HUES6 (cell line): ENCODE results near the gene PAPSS2.

Experiments used
- H3K27ac ChIP-seq: 2 replicates; pipeline ENCODE4 v1.7.0; 2013; ENCODE audit warnings: low read depth, mild to moderate bottlenecking, low read length, inconsistent platforms
- H3K27me3 ChIP-seq: 2 replicates; pipeline ENCODE4 v1.6.1; 2013; ENCODE audit warnings: low read length; ENCODE audit not compliant: control insufficient read depth, insufficient read depth
- H3K36me3 ChIP-seq: 2 replicates; pipeline ENCODE4 v1.6.1; 2013; ENCODE audit warnings: low read length; ENCODE audit not compliant: control insufficient read depth, insufficient read depth
- H3K4me1 ChIP-seq: 2 replicates; pipeline ENCODE4 v1.6.1; 2013; ENCODE audit warnings: low read length; ENCODE audit not compliant: control insufficient read depth, insufficient read depth
- H3K4me3 ChIP-seq: 2 replicates; pipeline ENCODE4 v1.5.1; 2013; ENCODE audit warnings: low read depth, low read length
- H3K9ac ChIP-seq: one replicate; pipeline ENCODE4 v1.6.1; 2013; ENCODE audit warnings: mild to moderate bottlenecking, low read length
- H3K9me3 ChIP-seq: 2 replicates; pipeline ENCODE4 v1.6.1; 2013; ENCODE audit warnings: low read depth, low read length; ENCODE audit not compliant: control insufficient read depth, insufficient read depth

Gene PAPSS2

DNA sequence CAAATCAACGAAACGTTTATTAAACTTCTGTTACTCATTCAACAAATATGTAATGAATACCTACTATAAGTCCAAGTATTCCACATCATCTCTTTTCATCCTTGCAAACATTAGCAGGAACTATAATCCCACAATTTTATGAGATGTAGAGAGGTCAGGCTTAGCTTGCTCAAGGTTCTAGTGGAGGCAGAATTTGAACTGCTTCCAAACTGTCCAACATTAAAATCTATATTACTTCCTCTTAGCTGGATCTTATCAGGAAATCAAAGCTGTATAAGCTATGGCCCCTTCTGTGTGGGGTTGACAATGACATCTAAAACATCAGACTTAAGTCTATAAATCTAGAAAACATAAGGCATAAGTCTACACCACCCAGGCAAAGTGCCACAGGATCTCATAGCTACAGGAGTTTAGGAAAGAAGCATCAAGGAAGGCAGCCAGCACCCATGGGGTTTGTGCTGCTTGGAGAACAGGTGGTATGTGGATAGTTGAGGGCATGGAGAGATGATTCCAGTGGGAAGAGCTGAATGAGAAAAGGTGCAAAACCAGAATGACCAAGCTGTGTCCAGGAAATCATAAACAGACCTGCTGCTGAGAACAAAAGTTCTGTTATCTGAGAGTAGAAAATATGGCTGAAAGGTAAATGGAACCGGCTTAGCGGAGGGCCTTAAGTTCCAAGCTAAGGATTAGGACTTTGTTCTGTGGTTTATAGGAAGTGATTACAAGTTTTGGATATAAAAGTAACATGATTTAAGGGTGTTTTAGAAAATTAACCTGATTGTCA lies 34.5 kb downstream of the PAPSS2 start:
- H3K9me3 ChIP-seq = no peaks in the 10 kb centered on the region
- H3K4me3 ChIP-seq = no peak overlapping the region
- no peaks in the 10 kb centered on the region for H3K4me1 ChIP-seq
- no peaks in the 10 kb centered on the region for H3K36me3 ChIP-seq
- H3K27me3 ChIP-seq = no peaks in the 10 kb centered on the region
- no peak overlapping the region for H3K27ac ChIP-seq
- no peak overlapping the region for H3K9ac ChIP-seq

DNA sequence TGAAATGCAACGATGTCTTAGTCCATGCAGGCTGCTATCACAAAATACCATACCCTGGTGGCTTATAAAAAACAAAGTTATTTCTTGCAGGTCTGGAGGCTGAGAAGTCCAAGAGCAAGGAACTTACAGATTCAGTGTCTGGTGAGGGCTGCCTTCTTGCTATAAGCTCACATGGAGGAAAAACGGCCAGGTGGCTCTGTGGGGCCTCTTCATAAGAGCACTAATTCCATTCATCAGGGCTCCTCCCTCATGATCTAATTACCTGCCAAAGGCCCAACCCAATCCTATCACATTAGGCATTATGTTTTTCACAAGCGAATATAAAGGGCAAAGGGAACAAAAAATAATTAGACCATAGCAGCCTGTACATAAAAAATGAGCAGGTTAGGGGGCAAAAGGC lies 35.4 kb downstream of the PAPSS2 start:
- Histone ChIP-seq H3K27ac (no peak overlapping the region), H3K4me1 (no peaks in the 10 kb centered on the region), H3K36me3 (no peaks in the 10 kb centered on the region), H3K27me3 (no peaks in the 10 kb centered on the region), H3K9me3 (no peaks in the 10 kb centered on the region), H3K4me3 (no peak overlapping the region), H3K9ac (no peak overlapping the region)

DNA sequence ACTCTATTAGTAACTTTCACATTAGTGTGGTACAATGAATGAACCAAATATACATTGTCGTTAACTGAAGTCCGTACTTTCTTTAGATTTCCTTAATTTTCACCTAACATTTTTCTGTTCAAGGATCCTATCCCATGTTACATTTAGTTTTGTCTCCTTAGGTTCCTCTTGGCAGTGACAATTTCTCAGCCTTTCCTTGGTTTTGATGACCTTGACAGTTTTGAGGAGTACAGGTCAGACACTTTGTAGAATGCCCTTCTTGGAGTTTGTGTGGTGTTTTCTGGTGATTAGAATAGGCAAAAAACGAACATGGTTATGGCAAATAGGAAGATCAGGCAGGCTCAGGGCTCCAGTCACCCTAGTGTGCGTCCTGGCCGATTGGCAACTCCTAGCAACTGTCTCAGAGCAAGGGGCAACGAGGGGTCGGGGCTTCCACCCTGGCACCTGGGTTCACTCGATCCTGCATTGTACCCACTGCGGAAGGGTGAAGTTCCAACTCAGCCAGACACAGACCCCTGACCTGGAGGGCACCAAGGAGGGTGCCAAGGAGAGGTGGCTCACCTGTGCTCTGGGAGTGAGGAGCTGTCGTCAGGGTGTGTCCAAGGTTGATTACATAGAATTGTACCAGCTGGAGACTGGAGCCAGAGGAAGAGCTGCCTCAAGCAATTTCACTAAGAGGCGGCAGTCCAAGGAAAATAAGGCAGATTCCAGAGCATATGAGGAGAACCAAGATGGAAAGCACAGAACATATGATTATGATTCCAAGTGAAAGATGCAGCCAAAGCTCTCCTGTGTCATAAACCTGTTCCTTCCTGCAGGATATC lies 37.5 kb downstream of the PAPSS2 start:
- no peaks in the 10 kb centered on the region for H3K9me3 ChIP-seq
- no peak overlapping the region for H3K9ac ChIP-seq
- no peaks in the 10 kb centered on the region for H3K27me3 ChIP-seq
- no peaks in the 10 kb centered on the region for H3K36me3 ChIP-seq
- H3K27ac ChIP-seq = no peak overlapping the region
- no peak overlapping the region for H3K4me3 ChIP-seq
- no peaks in the 10 kb centered on the region for H3K4me1 ChIP-seq

DNA sequence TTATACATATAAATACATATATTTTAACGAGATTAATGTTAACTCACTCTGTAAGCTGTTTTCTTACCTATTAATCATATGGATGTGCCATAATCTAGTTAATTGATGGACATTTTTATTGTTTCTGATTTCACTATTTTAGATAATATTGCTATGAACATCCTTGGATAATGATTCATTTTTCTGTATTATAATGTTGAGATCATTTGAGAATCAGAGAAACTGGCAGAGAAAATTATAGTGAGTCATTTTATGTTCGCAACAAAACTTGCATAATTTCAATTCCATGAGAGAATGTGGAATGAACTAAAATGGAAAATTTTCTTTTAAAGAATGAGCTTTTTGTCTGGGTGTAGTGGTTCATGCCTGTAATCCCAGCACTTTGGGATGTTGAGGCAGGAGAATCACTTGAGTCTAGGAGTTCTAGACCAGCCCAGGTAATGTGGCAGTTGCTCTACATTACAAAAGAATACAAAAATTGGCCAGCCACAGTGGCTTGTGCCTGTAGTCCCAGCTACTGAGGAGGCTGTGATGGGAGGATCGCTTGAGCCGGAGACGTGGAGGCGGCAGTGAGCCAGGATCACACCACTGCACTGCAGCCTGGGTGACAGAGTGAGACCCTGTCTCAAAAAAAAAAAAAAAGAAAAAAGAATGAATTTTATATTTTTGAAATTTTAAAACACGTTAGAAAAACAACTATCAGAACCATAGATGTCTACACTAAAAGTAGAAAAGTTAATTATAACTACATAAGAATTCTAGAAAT lies 40.5 kb downstream of the PAPSS2 start:
- Histone ChIP-seq H3K4me1 (no peaks in the 10 kb centered on the region), H3K27me3 (no peaks in the 10 kb centered on the region), H3K4me3 (no peak overlapping the region), H3K9me3 (no peaks in the 10 kb centered on the region), H3K27ac (no peak overlapping the region), H3K36me3 (no peaks in the 10 kb centered on the region), H3K9ac (no peak overlapping the region)

DNA sequence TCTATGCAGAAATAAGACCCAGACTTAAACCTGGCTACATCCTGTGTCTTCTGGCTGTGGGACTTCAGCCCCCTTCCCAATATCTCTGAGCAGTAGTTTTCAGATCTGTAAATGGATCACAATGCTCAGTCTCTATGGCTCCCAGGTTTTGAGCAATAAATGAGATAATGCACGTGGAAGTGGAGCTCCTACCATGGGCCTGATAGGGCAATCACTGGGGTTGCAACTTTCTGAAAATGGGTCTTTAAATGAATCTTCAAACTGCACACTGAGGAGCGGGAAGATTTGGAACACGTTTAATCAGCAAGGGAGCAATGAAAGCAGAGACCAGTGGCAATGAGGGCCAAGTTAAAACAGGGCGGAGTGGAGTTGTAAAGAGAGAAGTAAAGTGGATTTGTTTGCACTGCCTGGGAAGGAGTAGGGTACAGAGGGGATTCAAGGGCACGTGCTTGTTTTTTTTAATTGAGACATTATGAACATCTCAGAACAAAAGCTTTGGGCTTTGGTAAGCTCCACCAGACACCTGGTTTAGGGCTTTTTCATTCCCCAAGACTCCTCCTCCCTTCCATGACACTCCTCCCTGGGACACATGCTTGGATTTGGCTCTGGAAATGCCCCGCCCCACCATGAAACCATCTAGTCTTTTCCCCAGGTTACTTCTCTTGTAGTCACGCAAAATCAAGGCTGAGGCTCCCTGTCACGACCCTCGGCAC lies 42.7 kb downstream of the PAPSS2 start:
- Histone ChIP-seq H3K27me3 (no peaks in the 10 kb centered on the region), H3K9me3 (no peaks in the 10 kb centered on the region), H3K27ac (no peak overlapping the region), H3K4me3 (no peak overlapping the region), H3K36me3 (no peaks in the 10 kb centered on the region), H3K9ac (no peak overlapping the region), H3K4me1 (no peaks in the 10 kb centered on the region)

DNA sequence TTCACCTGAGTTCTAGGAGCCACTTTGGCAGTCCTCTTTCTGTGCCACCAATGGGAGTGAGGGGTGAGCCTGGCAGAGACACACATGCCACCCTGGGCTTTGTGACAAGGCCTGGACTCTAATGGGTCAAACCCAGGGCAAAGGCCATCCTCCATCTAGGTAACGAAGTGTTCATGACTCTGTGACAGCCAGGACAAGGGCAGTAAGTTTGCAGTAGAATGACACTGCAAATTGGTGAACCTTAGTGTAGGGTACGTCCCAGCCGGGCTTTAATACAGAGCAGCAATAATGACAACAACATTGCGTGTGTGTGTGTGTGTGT lies 43.3 kb downstream of the PAPSS2 start:
- no peak overlapping the region for H3K9ac ChIP-seq
- H3K36me3 ChIP-seq = no peaks in the 10 kb centered on the region
- H3K4me3 ChIP-seq = no peak overlapping the region
- no peak overlapping the region for H3K27ac ChIP-seq
- H3K9me3 ChIP-seq = no peaks in the 10 kb centered on the region
- H3K4me1 ChIP-seq = no peaks in the 10 kb centered on the region
- H3K27me3 ChIP-seq = no peaks in the 10 kb centered on the region

DNA sequence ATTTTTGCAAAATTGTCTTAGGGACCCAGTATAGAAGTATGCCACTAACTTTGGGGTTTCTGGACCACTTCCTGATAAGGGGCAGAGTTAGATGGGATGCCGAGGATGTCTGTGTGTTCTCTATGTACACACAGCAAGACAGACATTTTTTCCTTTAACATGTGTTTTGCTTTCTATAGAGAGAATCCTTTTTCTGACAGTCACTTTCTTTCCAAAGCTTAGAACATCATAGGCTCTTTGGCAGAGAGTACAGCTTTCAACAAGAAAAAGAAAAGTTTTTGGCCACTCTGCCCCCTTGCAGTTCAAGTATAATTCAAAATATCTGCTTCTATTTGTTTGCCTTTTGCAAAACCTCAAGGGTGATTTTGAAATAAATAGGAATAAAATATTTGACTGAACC lies 44.1 kb downstream of the PAPSS2 start:
- no peak overlapping the region for H3K9ac ChIP-seq
- H3K27me3 ChIP-seq = no peaks in the 10 kb centered on the region
- H3K4me1 ChIP-seq = no peaks in the 10 kb centered on the region
- no peaks in the 10 kb centered on the region for H3K36me3 ChIP-seq
- no peak overlapping the region for H3K4me3 ChIP-seq
- H3K27ac ChIP-seq = no peak overlapping the region
- no peaks in the 10 kb centered on the region for H3K9me3 ChIP-seq

DNA sequence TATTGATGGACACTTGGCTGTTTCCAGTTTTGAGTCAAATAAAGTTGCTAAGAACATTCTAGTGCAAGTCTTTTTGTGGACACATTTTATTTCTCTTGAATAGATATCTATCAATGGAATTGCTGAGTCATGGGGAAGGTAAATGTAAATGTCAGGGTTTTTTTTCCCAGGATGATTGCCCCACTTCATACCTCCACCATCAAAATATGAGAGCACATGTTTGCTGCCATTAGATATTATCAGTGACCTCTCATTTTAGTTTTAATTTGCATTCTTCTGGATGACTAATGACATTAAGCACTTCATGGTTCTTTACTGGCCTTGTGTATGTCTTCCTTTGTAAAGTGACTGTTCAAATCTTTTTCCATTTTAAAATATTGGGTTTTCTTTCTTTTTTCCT lies 45.7 kb downstream of the PAPSS2 start:
- H3K27ac ChIP-seq = no peak overlapping the region
- H3K27me3 ChIP-seq = no peaks in the 10 kb centered on the region
- peaks cover 6% of the 10 kb centered on the region; the same call in 1 of the 2 replicates for H3K36me3 ChIP-seq
- H3K9me3 ChIP-seq = no peaks in the 10 kb centered on the region
- H3K4me1 ChIP-seq = no peaks in the 10 kb centered on the region
- H3K4me3 ChIP-seq = no peak overlapping the region
- no peak overlapping the region for H3K9ac ChIP-seq

DNA sequence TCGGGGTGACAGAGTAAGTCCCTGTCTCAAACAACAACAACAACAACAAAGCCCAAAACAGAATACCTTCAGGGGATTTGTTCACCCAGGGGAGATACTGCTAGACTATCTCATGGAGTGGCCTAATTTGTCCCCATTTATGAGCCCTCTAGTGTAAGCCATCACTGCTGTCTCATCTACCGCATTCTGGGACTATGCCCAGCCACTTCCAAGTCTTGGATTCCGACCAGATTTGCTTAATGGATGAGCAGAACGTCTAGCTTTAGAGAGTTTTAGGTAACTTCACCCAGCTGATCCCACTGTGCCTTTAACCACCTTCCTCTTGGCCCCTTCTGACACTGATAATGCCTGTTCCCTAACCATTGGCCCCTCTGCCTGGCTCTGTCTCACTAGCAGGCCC lies 47.1 kb downstream of the PAPSS2 start:
- Histone ChIP-seq H3K27me3 (no peaks in the 10 kb centered on the region), H3K9ac (no peak overlapping the region), H3K27ac (no peak overlapping the region), H3K4me1 (no peaks in the 10 kb centered on the region), H3K36me3 (peaks cover 8% of the 10 kb centered on the region; the same call in 1 of the 2 replicates), H3K9me3 (no peaks in the 10 kb centered on the region), H3K4me3 (no peak overlapping the region)

DNA sequence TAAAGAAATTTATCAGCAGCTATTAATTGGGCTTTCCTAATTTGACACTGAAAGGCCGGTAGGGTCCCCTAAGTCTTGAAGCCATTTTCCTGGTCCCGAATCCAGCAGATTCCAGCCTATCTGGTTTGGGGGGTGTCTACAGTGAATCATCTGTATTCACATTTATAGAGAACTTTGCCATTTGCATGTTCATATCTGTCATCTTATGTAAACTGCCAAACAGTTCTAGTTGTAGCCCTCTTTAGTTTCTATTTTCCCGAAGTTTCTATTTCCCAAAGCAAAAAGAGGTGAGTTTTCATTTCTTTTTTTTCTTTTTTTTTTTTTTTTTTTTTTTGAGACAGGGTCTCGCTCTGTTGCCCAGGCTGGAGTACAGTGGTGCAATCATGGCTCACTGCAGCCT lies 47.6 kb downstream of the PAPSS2 start:
- peaks cover 8% of the 10 kb centered on the region; the same call in 1 of the 2 replicates for H3K36me3 ChIP-seq
- H3K27me3 ChIP-seq = no peaks in the 10 kb centered on the region
- H3K4me3 ChIP-seq = no peak overlapping the region
- H3K4me1 ChIP-seq = no peaks in the 10 kb centered on the region
- no peak overlapping the region for H3K9ac ChIP-seq
- no peaks in the 10 kb centered on the region for H3K9me3 ChIP-seq
- no peak overlapping the region for H3K27ac ChIP-seq
